Measurements from ENCODE around the gene RFC3.
"Not testable (repeated sequence)": the region's sequence is repeated elsewhere in the genome, so short reads cannot be mapped to it uniquely, and the experiment has no call there.

Gene RFC3

GRCh38 chr13:33817901-33818706 is at the start of gene RFC3:
Gene RFC3, plus strand, starts transcription at chr13:33818149. Its CDS starts 30 bp downstream, at chr13:33818179.
- Mint-ChIP-seq H3K27me3 (peaks cover 4% of the 10 kb centered on the region), H3K36me3 (ENCODE audit: low read depth) (peaks cover 21% of the 10 kb centered on the region), H3K27ac (peak within 1 kb of the TSS; percentile 93), H3K9me3 (no peaks in the 10 kb centered on the region), H3K4me1 (ENCODE audit: low read depth) (peaks cover 13% of the 10 kb centered on the region), H3K4me3 (peak within 1 kb of the TSS; percentile 96)
- intact Hi-C loops (cut with micrococcal nuclease): loop anchor here (2.0 kb wide), 1 partner anchor 275 kb away; no protein-coding TSS in a partner anchor

GRCh38 chr13:33771296-33771695 is 46.7 kb upstream of the RFC3 start:
- H3K4me3 Mint-ChIP-seq: no peak overlapping the region
- H3K4me1 Mint-ChIP-seq (ENCODE audit: low read depth): peaks cover 5% of the 10 kb centered on the region
- no peak overlapping the region for H3K27ac Mint-ChIP-seq
- H3K27me3 Mint-ChIP-seq: no peaks in the 10 kb centered on the region
- no peaks in the 10 kb centered on the region for H3K9me3 Mint-ChIP-seq
- intact Hi-C loops (cut with micrococcal nuclease): no loop called here
- no peaks in the 10 kb centered on the region for H3K36me3 Mint-ChIP-seq (ENCODE audit: low read depth)

GRCh38 chr13:33773790-33774462 is 44.0 kb upstream of the RFC3 start:
- Mint-ChIP-seq H3K4me3 (no peak overlapping the region), H3K27me3 (no peaks in the 10 kb centered on the region), H3K36me3 (ENCODE audit: low read depth) (no peaks in the 10 kb centered on the region), H3K4me1 (ENCODE audit: low read depth) (peaks cover 5% of the 10 kb centered on the region), H3K27ac (no peak overlapping the region), H3K9me3 (no peaks in the 10 kb centered on the region)
- intact Hi-C loops (cut with micrococcal nuclease): no loop called here

- Mint-ChIP-seq H3K27me3 (no peaks in the 10 kb centered on the region), H3K4me3 (no peak overlapping the region), H3K4me1 (ENCODE audit: low read depth) (peaks cover 5% of the 10 kb centered on the region), H3K36me3 (ENCODE audit: low read depth) (no peaks in the 10 kb centered on the region), H3K9me3 (peaks cover 5% of the 10 kb centered on the region), H3K27ac (no peak overlapping the region)
- intact Hi-C loops (cut with micrococcal nuclease): no loop called here
Observed at GRCh38 chr13:33775339-33776108, 42.4 kb upstream of the RFC3 start.

GRCh38 chr13:33776239-33776881 is 41.6 kb upstream of the RFC3 start:
- Mint-ChIP-seq H3K36me3 (ENCODE audit: low read depth) (no peaks in the 10 kb centered on the region), H3K27me3 (no peaks in the 10 kb centered on the region), H3K4me1 (ENCODE audit: low read depth) (peaks cover 5% of the 10 kb centered on the region), H3K9me3 (peaks cover 13% of the 10 kb centered on the region), H3K4me3 (no peak overlapping the region), H3K27ac (no peak overlapping the region)
- intact Hi-C loops (cut with micrococcal nuclease): no loop called here

- no peaks in the 10 kb centered on the region for H3K36me3 Mint-ChIP-seq (ENCODE audit: low read depth)
- intact Hi-C loops (cut with micrococcal nuclease): no loop called here
- H3K27ac Mint-ChIP-seq: no peak overlapping the region
- no peak overlapping the region for H3K4me3 Mint-ChIP-seq
- peaks cover 16% of the 10 kb centered on the region for H3K9me3 Mint-ChIP-seq
- no peaks in the 10 kb centered on the region for H3K27me3 Mint-ChIP-seq
- no peaks in the 10 kb centered on the region for H3K4me1 Mint-ChIP-seq (ENCODE audit: low read depth)
Observed at GRCh38 chr13:33782631-33783030, 35.3 kb upstream of the RFC3 start.

- intact Hi-C loops (cut with micrococcal nuclease): not testable (repeated sequence)
Observed at GRCh38 chr13:33783212-33783611, 34.7 kb upstream of the RFC3 start.

GRCh38 chr13:33784738-33785137 is 33.2 kb upstream of the RFC3 start:
- no peak overlapping the region for H3K4me3 Mint-ChIP-seq
- H3K9me3 Mint-ChIP-seq: peaks cover 16% of the 10 kb centered on the region
- no peaks in the 10 kb centered on the region for H3K27me3 Mint-ChIP-seq
- H3K27ac Mint-ChIP-seq: no peak overlapping the region
- intact Hi-C loops (cut with micrococcal nuclease): no loop called here
- no peaks in the 10 kb centered on the region for H3K4me1 Mint-ChIP-seq (ENCODE audit: low read depth)
- no peaks in the 10 kb centered on the region for H3K36me3 Mint-ChIP-seq (ENCODE audit: low read depth)

More at GRCh38 chr13:33783212-33783611, 34.7 kb upstream of the RFC3 start:
- not testable (repeated sequence) for H3K27me3 Mint-ChIP-seq; H3K36me3 Mint-ChIP-seq (ENCODE audit: low read depth); H3K4me3 Mint-ChIP-seq; H3K4me1 Mint-ChIP-seq (ENCODE audit: low read depth); H3K27ac Mint-ChIP-seq
- peaks cover 16% of the 10 kb centered on the region for H3K9me3 Mint-ChIP-seq

GRCh38 chr13:33785384-33785783 is 32.6 kb upstream of the RFC3 start:
- no peaks in the 10 kb centered on the region for H3K27me3 Mint-ChIP-seq
- H3K9me3 Mint-ChIP-seq: peaks cover 12% of the 10 kb centered on the region
- H3K36me3 Mint-ChIP-seq (ENCODE audit: low read depth): no peaks in the 10 kb centered on the region
- H3K4me3 Mint-ChIP-seq: no peak overlapping the region
- no peak overlapping the region for H3K27ac Mint-ChIP-seq
- no peaks in the 10 kb centered on the region for H3K4me1 Mint-ChIP-seq (ENCODE audit: low read depth)
- intact Hi-C loops (cut with micrococcal nuclease): no loop called here

- Mint-ChIP-seq H3K36me3 (ENCODE audit: low read depth) (no peaks in the 10 kb centered on the region), H3K4me3 (peak overlapping the region; percentile 60), H3K27ac (peak overlapping the region; percentile 17), H3K27me3 (no peaks in the 10 kb centered on the region), H3K9me3 (no peaks in the 10 kb centered on the region), H3K4me1 (ENCODE audit: low read depth) (no peaks in the 10 kb centered on the region)
- intact Hi-C loops (cut with micrococcal nuclease): no loop called here
Observed at GRCh38 chr13:33787051-33787591, 30.8 kb upstream of the RFC3 start.

- Mint-ChIP-seq H3K27me3 (no peaks in the 10 kb centered on the region), H3K9me3 (no peaks in the 10 kb centered on the region), H3K27ac (no peak overlapping the region), H3K4me1 (ENCODE audit: low read depth) (no peaks in the 10 kb centered on the region), H3K36me3 (ENCODE audit: low read depth) (no peaks in the 10 kb centered on the region), H3K4me3 (no peak overlapping the region)
- intact Hi-C loops (cut with micrococcal nuclease): no loop called here
Observed at GRCh38 chr13:33789066-33789606, 28.8 kb upstream of the RFC3 start.

- no peaks in the 10 kb centered on the region for H3K4me1 Mint-ChIP-seq (ENCODE audit: low read depth)
- no peaks in the 10 kb centered on the region for H3K27me3 Mint-ChIP-seq
- no peaks in the 10 kb centered on the region for H3K36me3 Mint-ChIP-seq (ENCODE audit: low read depth)
- intact Hi-C loops (cut with micrococcal nuclease): no loop called here
- H3K27ac Mint-ChIP-seq: no peak overlapping the region
- H3K9me3 Mint-ChIP-seq: no peaks in the 10 kb centered on the region
- H3K4me3 Mint-ChIP-seq: no peak overlapping the region
Observed at GRCh38 chr13:33789739-33790138, 28.2 kb upstream of the RFC3 start.

- Mint-ChIP-seq H3K27ac (no peak overlapping the region), H3K9me3 (no peaks in the 10 kb centered on the region), H3K27me3 (no peaks in the 10 kb centered on the region), H3K4me1 (ENCODE audit: low read depth) (peaks cover 16% of the 10 kb centered on the region), H3K36me3 (ENCODE audit: low read depth) (no peaks in the 10 kb centered on the region), H3K4me3 (no peak overlapping the region)
- intact Hi-C loops (cut with micrococcal nuclease): no loop called here
Observed at GRCh38 chr13:33793726-33794125, 24.2 kb upstream of the RFC3 start.
